ENCODE data around the gene PARP4. TPM values are rescaled to one million over a fixed set of nuclear protein-coding genes. Genes with fewer than 3 reads are reported as not detected.
"Not testable (repeated sequence)": the region's sequence is repeated elsewhere in the genome, so short reads cannot be mapped to it uniquely, and the experiment has no call there.

PARP4 gene
- total RNA-seq, 2 experiments from 2014 or later, result 29.5 to 29.6 TPM

DNA sequence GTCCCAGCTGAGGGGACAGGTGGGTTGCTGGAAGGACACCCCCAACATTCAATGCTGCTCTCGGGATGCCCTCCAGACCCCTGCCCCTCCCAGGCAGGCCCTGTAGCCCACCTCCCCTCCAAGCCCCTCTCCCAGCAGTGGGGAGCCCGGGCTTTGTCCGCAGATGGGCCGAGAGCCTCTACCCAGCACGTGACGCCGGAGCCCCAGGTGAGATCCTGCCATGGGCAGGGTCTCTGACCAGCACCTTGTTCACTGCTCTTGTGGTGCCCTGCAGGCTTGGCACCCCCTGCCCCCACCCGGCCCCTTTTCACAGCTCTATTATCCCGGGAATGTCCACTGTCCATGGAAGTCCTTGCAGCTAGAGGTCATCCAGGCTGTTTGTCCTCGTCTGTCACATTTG, 126.7 kb downstream of the PARP4 start:
- Histone ChIP-seq H3K4me3 (ENCODE audit: low read length) (no peak overlapping the region), H3K4me1 (ENCODE audit: insufficient read depth, low read length) (no peaks in the 10 kb centered on the region), H3K9me3 (ENCODE audit: control insufficient read depth in 1 of 2, insufficient read depth in 1 of 2, low read length in 2 of 2) (no peaks in the 10 kb centered on the region), H3K27ac (ENCODE audit: low read depth in 1 of 2, low read length in 2 of 2) (no peak overlapping the region), H3K36me3 (ENCODE audit: insufficient read depth, low read length) (no peaks in the 10 kb centered on the region), H3K27me3 (ENCODE audit: control insufficient read depth in 1 of 2, insufficient read depth in 2 of 2, low read length in 2 of 2) (no peaks in the 10 kb centered on the region)
- H3K4me3 Mint-ChIP-seq, result no peak overlapping the region
- H3K27ac Mint-ChIP-seq, result no peak overlapping the region
- intact Hi-C loops (cut with DNase I, micrococcal nuclease), result no loop called here
- no peaks in the 10 kb centered on the region for H3K36me3 Mint-ChIP-seq (ENCODE audit: low read depth)
- no peaks in the 10 kb centered on the region for H3K4me1 Mint-ChIP-seq (ENCODE audit: low read depth)
- ATAC-seq (ENCODE audit: poor library complexity) (no peak), DNase-seq (no peak)
- no peaks in the 10 kb centered on the region for H3K9me3 Mint-ChIP-seq
- no peaks in the 10 kb centered on the region for H3K27me3 Mint-ChIP-seq
- ChIA-PET POLR2A (no interaction called here), CTCF (no interaction called here)
- TF ChIP-seq, protein P1, sequence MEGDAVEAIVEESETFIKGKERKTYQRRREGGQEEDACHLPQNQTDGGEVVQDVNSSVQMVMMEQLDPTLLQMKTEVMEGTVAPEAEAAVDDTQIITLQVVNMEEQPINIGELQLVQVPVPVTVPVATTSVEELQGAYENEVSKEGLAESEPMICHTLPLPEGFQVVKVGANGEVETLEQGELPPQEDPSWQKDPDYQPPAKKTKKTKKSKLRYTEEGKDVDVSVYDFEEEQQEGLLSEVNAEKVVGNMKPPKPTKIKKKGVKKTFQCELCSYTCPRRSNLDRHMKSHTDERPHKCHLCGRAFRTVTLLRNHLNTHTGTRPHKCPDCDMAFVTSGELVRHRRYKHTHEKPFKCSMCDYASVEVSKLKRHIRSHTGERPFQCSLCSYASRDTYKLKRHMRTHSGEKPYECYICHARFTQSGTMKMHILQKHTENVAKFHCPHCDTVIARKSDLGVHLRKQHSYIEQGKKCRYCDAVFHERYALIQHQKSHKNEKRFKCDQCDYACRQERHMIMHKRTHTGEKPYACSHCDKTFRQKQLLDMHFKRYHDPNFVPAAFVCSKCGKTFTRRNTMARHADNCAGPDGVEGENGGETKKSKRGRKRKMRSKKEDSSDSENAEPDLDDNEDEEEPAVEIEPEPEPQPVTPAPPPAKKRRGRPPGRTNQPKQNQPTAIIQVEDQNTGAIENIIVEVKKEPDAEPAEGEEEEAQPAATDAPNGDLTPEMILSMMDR (IDR thresholded peaks at IDR 0.05), result no peak

DNA sequence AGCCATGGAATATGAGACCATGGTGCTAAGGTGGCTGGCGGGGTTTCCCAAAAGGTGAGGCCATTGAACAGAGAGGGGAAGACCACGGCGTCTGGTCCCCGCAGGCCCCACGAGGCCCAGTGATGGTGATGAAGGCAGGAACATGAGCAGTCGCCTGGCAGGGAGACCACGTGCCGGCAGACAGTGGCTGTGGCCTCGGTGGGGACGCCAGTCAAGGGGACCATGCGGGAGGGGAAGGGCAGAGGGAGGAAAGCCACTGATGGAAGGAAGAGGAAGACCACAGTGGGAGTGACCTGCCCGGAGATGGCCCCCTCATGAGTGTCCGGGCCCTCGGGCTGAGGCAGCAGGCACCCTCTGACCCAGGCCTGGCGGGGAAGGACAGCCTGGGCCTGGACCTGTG, 127.6 kb downstream of the PARP4 start:
- intact Hi-C loops (cut with DNase I, micrococcal nuclease); DNase-seq; H3K9me3 ChIP-seq (ENCODE audit: control insufficient read depth in 1 of 2, insufficient read depth in 1 of 2, low read length in 2 of 2); H3K27me3 Mint-ChIP-seq; H3K4me3 Mint-ChIP-seq; H3K4me3 ChIP-seq (ENCODE audit: low read length); H3K27ac ChIP-seq (ENCODE audit: low read depth in 1 of 2, low read length in 2 of 2); H3K4me1 ChIP-seq (ENCODE audit: insufficient read depth, low read length); H3K27me3 ChIP-seq (ENCODE audit: control insufficient read depth in 1 of 2, insufficient read depth in 2 of 2, low read length in 2 of 2); ATAC-seq (ENCODE audit: poor library complexity); H3K36me3 ChIP-seq (ENCODE audit: insufficient read depth, low read length); H3K36me3 Mint-ChIP-seq (ENCODE audit: low read depth); H3K27ac Mint-ChIP-seq; H3K9me3 Mint-ChIP-seq; CTCF ChIA-PET; H3K4me1 Mint-ChIP-seq (ENCODE audit: low read depth); POLR2A ChIA-PET: not testable (repeated sequence)

DNA sequence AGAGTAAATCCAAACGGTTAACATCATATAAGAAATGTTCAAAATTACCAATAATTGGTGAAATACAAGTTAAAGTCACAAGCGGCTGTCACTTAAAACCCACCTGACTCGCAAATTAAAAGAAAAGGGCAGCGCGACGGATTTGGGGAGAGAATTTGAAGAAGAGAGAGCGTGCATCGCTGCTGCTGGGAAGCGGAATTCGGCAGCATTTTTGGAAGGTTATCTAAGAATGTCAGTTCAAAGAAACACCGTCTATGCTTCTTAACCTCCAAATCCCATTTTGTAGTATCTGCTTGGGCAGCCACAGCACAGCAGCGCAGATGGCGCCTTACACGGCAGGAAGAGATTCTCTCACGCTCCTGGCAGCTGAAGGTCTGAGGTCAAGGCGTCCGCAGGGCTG, 128.5 kb downstream of the PARP4 start:
- H3K36me3 Mint-ChIP-seq (ENCODE audit: low read depth); H3K27ac ChIP-seq (ENCODE audit: low read depth in 1 of 2, low read length in 2 of 2); CTCF ChIA-PET; H3K27me3 ChIP-seq (ENCODE audit: control insufficient read depth in 1 of 2, insufficient read depth in 2 of 2, low read length in 2 of 2); ATAC-seq (ENCODE audit: poor library complexity); H3K4me3 Mint-ChIP-seq; H3K4me1 ChIP-seq (ENCODE audit: insufficient read depth, low read length); H3K27me3 Mint-ChIP-seq; DNase-seq; POLR2A ChIA-PET; H3K4me1 Mint-ChIP-seq (ENCODE audit: low read depth); H3K36me3 ChIP-seq (ENCODE audit: insufficient read depth, low read length); H3K4me3 ChIP-seq (ENCODE audit: low read length); H3K9me3 ChIP-seq (ENCODE audit: control insufficient read depth in 1 of 2, insufficient read depth in 1 of 2, low read length in 2 of 2); H3K27ac Mint-ChIP-seq; intact Hi-C loops (cut with DNase I, micrococcal nuclease); H3K9me3 Mint-ChIP-seq: not testable (repeated sequence)

DNA sequence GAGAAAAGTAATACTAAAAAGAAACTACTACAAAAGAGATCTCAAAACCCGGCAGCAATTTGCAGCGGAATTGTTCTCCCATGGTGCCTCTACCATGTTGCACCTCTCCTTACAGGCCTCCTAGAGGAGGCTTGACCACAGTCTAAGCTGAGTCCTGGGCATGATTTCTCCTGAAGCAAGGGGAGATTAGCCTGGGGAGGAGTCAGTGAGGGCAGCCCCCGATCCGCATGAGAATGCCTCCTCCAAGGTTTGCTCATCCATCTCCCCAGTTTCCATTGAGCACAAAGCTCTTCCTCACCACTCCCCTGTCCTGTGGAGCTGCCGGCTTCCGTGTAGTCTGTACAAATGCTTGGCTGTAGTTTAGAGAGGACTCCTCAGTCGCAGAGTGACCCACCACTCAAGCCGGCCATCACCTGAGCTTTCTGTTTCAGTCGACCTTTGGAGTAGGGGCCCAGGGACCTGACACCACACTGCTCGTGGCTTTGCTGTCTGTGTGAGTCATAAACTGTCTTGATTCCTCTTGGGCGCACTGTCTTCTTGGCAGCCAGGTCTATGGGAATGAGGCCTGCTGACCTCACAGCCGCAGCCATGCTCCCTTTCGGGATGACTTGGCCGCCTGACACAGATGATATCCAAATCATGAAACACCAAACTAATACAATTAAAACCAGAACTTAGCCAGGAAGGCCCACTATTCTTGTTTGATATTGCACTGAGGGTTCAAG, 130.9 kb downstream of the PARP4 start:
- POLR2A ChIA-PET, result no interaction called here
- Mint-ChIP-seq H3K36me3 (ENCODE audit: low read depth) (no peaks in the 10 kb centered on the region), H3K27ac (no peak overlapping the region), H3K4me1 (ENCODE audit: low read depth) (peaks cover 10% of the 10 kb centered on the region), H3K9me3 (no peaks in the 10 kb centered on the region), H3K4me3 (no peak overlapping the region), H3K27me3 (no peaks in the 10 kb centered on the region)
- TF ChIP-seq, protein P1 (IDR thresholded peaks at IDR 0.05), result no peak
- Histone ChIP-seq H3K36me3 (ENCODE audit: insufficient read depth, low read length) (no peaks in the 10 kb centered on the region), H3K27me3 (ENCODE audit: control insufficient read depth in 1 of 2, insufficient read depth in 2 of 2, low read length in 2 of 2) (no peaks in the 10 kb centered on the region), H3K4me1 (ENCODE audit: insufficient read depth, low read length) (no peaks in the 10 kb centered on the region), H3K4me3 (ENCODE audit: low read length) (no peak overlapping the region), H3K9me3 (ENCODE audit: control insufficient read depth in 1 of 2, insufficient read depth in 1 of 2, low read length in 2 of 2) (no peaks in the 10 kb centered on the region), H3K27ac (ENCODE audit: low read depth in 1 of 2, low read length in 2 of 2) (no peak overlapping the region)
- CTCF ChIA-PET, result no interaction called here
- ATAC-seq (ENCODE audit: poor library complexity) (no peak), DNase-seq (no peak)
- intact Hi-C loops (cut with DNase I, micrococcal nuclease), result no loop called here

DNA sequence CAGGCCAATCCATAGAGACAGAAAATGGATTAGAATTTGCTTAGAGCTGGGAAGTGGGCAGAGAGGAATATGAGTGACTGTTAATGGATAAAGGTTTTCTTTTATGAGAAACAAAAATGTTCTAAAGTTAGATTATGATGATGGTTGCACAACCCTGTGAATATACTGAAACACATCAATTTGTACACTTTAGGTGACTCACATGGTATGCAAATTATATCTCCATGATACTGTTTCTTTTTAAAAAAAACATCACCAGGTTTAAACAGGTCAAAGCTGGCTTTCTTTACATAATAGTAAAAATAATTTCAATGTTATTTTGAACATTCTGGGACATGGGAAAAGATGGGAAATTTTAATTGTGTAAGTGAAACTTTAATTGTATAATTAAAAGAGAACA, 131.7 kb downstream of the PARP4 start:
- H3K4me1 Mint-ChIP-seq (ENCODE audit: low read depth); H3K36me3 Mint-ChIP-seq (ENCODE audit: low read depth); H3K9me3 Mint-ChIP-seq; H3K36me3 ChIP-seq (ENCODE audit: insufficient read depth, low read length); H3K4me1 ChIP-seq (ENCODE audit: insufficient read depth, low read length); H3K27ac ChIP-seq (ENCODE audit: low read depth in 1 of 2, low read length in 2 of 2); H3K27me3 Mint-ChIP-seq; CTCF ChIA-PET; H3K4me3 ChIP-seq (ENCODE audit: low read length); H3K4me3 Mint-ChIP-seq; ATAC-seq (ENCODE audit: poor library complexity); DNase-seq; H3K27me3 ChIP-seq (ENCODE audit: control insufficient read depth in 1 of 2, insufficient read depth in 2 of 2, low read length in 2 of 2); POLR2A ChIA-PET; H3K27ac Mint-ChIP-seq; intact Hi-C loops (cut with DNase I, micrococcal nuclease); H3K9me3 ChIP-seq (ENCODE audit: control insufficient read depth in 1 of 2, insufficient read depth in 1 of 2, low read length in 2 of 2): not testable (repeated sequence)

DNA sequence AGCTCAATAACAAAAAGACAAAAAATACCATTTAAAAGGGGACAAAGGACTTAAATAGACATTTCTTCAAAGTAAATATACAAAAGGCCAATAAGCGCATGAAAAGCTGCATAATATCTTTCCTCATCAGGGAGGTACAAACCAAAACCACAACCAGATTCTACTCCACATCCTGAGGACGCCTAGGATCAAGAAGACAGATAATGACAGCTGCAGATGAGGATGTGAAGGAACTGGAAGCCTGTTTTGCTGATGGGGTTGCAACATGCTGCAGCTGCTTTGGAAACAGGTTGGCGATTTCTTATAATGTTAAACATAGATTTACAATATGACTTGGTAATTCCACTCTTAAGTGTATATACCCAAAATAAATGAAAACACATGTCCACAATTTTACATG, 132.4 kb downstream of the PARP4 start:
- H3K4me3 ChIP-seq (ENCODE audit: low read length); ATAC-seq (ENCODE audit: poor library complexity); H3K4me3 Mint-ChIP-seq; CTCF ChIA-PET; H3K4me1 Mint-ChIP-seq (ENCODE audit: low read depth); H3K9me3 Mint-ChIP-seq; H3K27me3 Mint-ChIP-seq; H3K27me3 ChIP-seq (ENCODE audit: control insufficient read depth in 1 of 2, insufficient read depth in 2 of 2, low read length in 2 of 2); H3K9me3 ChIP-seq (ENCODE audit: control insufficient read depth in 1 of 2, insufficient read depth in 1 of 2, low read length in 2 of 2); intact Hi-C loops (cut with DNase I, micrococcal nuclease); H3K36me3 ChIP-seq (ENCODE audit: insufficient read depth, low read length); H3K4me1 ChIP-seq (ENCODE audit: insufficient read depth, low read length); H3K36me3 Mint-ChIP-seq (ENCODE audit: low read depth); H3K27ac Mint-ChIP-seq; H3K27ac ChIP-seq (ENCODE audit: low read depth in 1 of 2, low read length in 2 of 2); POLR2A ChIA-PET: not testable (repeated sequence)
- DNase-seq, result peak in 1 of 14 experiments; percentile 15

All from CD4-positive, alpha-beta T cell (primary cell).